ENCODE results near the gene CXCL3.

Gene CXCL3

DNA sequence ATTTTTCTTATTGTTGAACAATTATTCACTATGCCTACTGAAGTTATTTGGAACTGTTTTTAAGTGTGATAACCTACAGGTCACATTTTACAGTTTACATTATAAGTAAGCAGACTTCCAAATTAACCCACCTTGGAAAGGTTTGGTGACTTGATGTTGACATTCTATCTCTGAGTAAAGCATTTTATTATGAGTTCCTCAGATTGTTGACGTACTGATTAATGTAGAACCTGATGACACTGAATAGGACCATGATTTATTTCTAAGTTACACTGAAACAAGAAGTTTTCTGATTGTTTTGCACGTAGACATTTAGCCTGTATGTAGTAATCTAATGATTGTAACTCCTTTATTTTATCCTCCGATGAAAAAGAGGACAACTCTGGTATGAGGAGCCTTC is 17.0 kb upstream of the CXCL3 start:
- H3K9me3 ChIP-seq (ENCODE audit: insufficient read depth, low read length) = no peaks in the 10 kb centered on the region
- H3K4me1 ChIP-seq (ENCODE audit: insufficient read depth, insufficient read length) = no peaks in the 10 kb centered on the region
- no peaks in the 10 kb centered on the region for H3K36me3 ChIP-seq (ENCODE audit: insufficient read depth, insufficient read length, low read length)
- H3K4me3 ChIP-seq (ENCODE audit: insufficient read length, low read depth) = no peak overlapping the region
- H3K27me3 ChIP-seq (ENCODE audit: insufficient read depth, insufficient read length) = no peaks in the 10 kb centered on the region
- no peak for DNase-seq (ENCODE audit: low read depth, low spot score)
- TF ChIP-seq ZNF274 (IDR thresholded peaks at IDR 0.05; ENCODE audit: low read depth, low read length) = no peak
- TF ChIP-seq YY1 (IDR thresholded peaks at IDR 0.05; ENCODE audit: insufficient read depth, insufficient read length) = no peak
- no peak for TF ChIP-seq SUZ12 (IDR thresholded peaks at IDR 0.05; ENCODE audit: extremely low read depth, insufficient read depth, insufficient read length)
- H3K9ac ChIP-seq (ENCODE audit: insufficient read length, low read depth) = no peak overlapping the region

GRCh38 chr4:74055096-74055495 is 16.6 kb upstream of the CXCL3 start:
- no peaks in the 10 kb centered on the region for H3K27me3 ChIP-seq (ENCODE audit: insufficient read depth, insufficient read length)
- H3K4me1 ChIP-seq (ENCODE audit: insufficient read depth, insufficient read length) = no peaks in the 10 kb centered on the region
- TF ChIP-seq YY1 (IDR thresholded peaks at IDR 0.05; ENCODE audit: insufficient read depth, insufficient read length) (no peak), ZNF274 (IDR thresholded peaks at IDR 0.05; ENCODE audit: low read depth, low read length) (no peak), SUZ12 (IDR thresholded peaks at IDR 0.05; ENCODE audit: extremely low read depth, insufficient read depth, insufficient read length) (no peak)
- no peak overlapping the region for H3K4me3 ChIP-seq (ENCODE audit: insufficient read length, low read depth)
- no peak for DNase-seq (ENCODE audit: low read depth, low spot score)
- no peaks in the 10 kb centered on the region for H3K9me3 ChIP-seq (ENCODE audit: insufficient read depth, low read length)
- H3K9ac ChIP-seq (ENCODE audit: insufficient read length, low read depth) = no peak overlapping the region
- H3K36me3 ChIP-seq (ENCODE audit: insufficient read depth, insufficient read length, low read length) = no peaks in the 10 kb centered on the region

DNA sequence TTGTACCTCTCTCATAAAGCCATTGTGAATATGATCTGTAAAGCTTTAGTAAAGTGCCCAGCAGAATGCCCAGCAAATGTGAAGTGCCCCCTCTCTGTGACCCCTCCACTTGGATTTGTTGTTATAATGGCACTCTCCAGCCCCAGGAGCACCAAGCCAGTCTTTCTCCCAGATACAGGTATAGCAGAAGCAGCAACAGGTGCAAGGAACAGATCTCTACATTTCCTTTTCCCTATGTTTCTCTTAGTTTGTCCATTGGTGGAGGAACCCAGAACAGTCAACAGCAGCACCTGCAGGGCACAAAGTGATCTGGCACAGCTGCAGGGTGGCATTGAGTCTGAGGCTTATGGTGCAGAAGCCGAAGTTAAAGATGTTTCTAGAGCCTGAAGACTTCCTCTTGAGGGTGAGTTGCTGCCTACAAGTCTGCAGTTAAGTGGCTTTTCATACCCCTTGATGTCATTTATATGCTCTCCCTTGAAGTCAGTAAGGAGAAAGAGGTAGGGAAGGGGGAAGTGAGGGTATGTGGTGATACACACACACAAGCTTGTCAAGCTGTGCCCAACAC is 16.1 kb upstream of the CXCL3 start:
- Histone ChIP-seq H3K4me3 (ENCODE audit: insufficient read length, low read depth) (no peak overlapping the region), H3K9ac (ENCODE audit: insufficient read length, low read depth) (no peak overlapping the region), H3K4me1 (ENCODE audit: insufficient read depth, insufficient read length) (no peaks in the 10 kb centered on the region), H3K9me3 (ENCODE audit: insufficient read depth, low read length) (no peaks in the 10 kb centered on the region), H3K36me3 (ENCODE audit: insufficient read depth, insufficient read length, low read length) (no peaks in the 10 kb centered on the region), H3K27me3 (ENCODE audit: insufficient read depth, insufficient read length) (no peaks in the 10 kb centered on the region)
- DNase-seq (ENCODE audit: low read depth, low spot score) = no peak
- no peak for TF ChIP-seq ZNF274 (IDR thresholded peaks at IDR 0.05; ENCODE audit: low read depth, low read length)
- no peak for TF ChIP-seq YY1 (IDR thresholded peaks at IDR 0.05; ENCODE audit: insufficient read depth, insufficient read length)
- no peak for TF ChIP-seq SUZ12 (IDR thresholded peaks at IDR 0.05; ENCODE audit: extremely low read depth, insufficient read depth, insufficient read length)

DNA sequence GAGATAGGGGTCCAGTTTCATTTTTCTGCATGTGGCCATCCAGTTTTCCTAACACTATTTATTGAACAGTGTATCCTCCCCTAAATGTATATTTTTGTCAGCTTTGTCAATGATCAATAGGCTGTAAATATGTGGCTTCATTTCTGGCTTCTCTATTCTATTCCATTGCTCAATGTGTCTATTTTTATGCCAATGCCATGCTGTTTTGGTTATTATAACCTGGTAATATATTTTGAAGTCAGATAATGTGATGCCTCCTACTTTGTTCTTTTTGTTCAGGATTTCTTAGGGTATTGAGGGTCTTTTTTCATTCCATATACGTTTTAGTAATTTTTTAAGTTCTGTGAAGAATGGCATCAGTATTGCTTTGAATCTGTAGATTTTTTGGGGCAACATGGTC is 8.7 kb upstream of the CXCL3 start:
- Histone ChIP-seq H3K9ac (ENCODE audit: insufficient read length, low read depth) (no peak overlapping the region), H3K9me3 (ENCODE audit: insufficient read depth, low read length) (no peaks in the 10 kb centered on the region), H3K27me3 (ENCODE audit: insufficient read depth, insufficient read length) (no peaks in the 10 kb centered on the region), H3K36me3 (ENCODE audit: insufficient read depth, insufficient read length, low read length) (no peaks in the 10 kb centered on the region), H3K4me3 (ENCODE audit: insufficient read length, low read depth) (no peak overlapping the region), H3K4me1 (ENCODE audit: insufficient read depth, insufficient read length) (no peaks in the 10 kb centered on the region)
- TF ChIP-seq YY1 (IDR thresholded peaks at IDR 0.05; ENCODE audit: insufficient read depth, insufficient read length) (no peak), SUZ12 (IDR thresholded peaks at IDR 0.05; ENCODE audit: extremely low read depth, insufficient read depth, insufficient read length) (no peak), ZNF274 (IDR thresholded peaks at IDR 0.05; ENCODE audit: low read depth, low read length) (no peak)
- DNase-seq (ENCODE audit: low read depth, low spot score) = no peak

GRCh38 chr4:74045772-74046171 is 7.3 kb upstream of the CXCL3 start:
- no peaks in the 10 kb centered on the region for H3K36me3 ChIP-seq (ENCODE audit: insufficient read depth, insufficient read length, low read length)
- H3K9ac ChIP-seq (ENCODE audit: insufficient read length, low read depth) = no peak overlapping the region
- H3K27me3 ChIP-seq (ENCODE audit: insufficient read depth, insufficient read length) = no peaks in the 10 kb centered on the region
- no peaks in the 10 kb centered on the region for H3K9me3 ChIP-seq (ENCODE audit: insufficient read depth, low read length)
- DNase-seq (ENCODE audit: low read depth, low spot score) = no peak
- TF ChIP-seq SUZ12 (IDR thresholded peaks at IDR 0.05; ENCODE audit: extremely low read depth, insufficient read depth, insufficient read length) (no peak), ZNF274 (IDR thresholded peaks at IDR 0.05; ENCODE audit: low read depth, low read length) (no peak), YY1 (IDR thresholded peaks at IDR 0.05; ENCODE audit: insufficient read depth, insufficient read length) (no peak)
- H3K4me3 ChIP-seq (ENCODE audit: insufficient read length, low read depth) = no peak overlapping the region
- H3K4me1 ChIP-seq (ENCODE audit: insufficient read depth, insufficient read length) = no peaks in the 10 kb centered on the region

GRCh38 chr4:74045247-74045646 is 6.8 kb upstream of the CXCL3 start:
- Histone ChIP-seq H3K9me3 (ENCODE audit: insufficient read depth, low read length) (no peaks in the 10 kb centered on the region), H3K36me3 (ENCODE audit: insufficient read depth, insufficient read length, low read length) (no peaks in the 10 kb centered on the region), H3K4me1 (ENCODE audit: insufficient read depth, insufficient read length) (no peaks in the 10 kb centered on the region), H3K27me3 (ENCODE audit: insufficient read depth, insufficient read length) (no peaks in the 10 kb centered on the region), H3K4me3 (ENCODE audit: insufficient read length, low read depth) (no peak overlapping the region), H3K9ac (ENCODE audit: insufficient read length, low read depth) (no peak overlapping the region)
- TF ChIP-seq YY1 (IDR thresholded peaks at IDR 0.05; ENCODE audit: insufficient read depth, insufficient read length) = no peak
- TF ChIP-seq SUZ12 (IDR thresholded peaks at IDR 0.05; ENCODE audit: extremely low read depth, insufficient read depth, insufficient read length) = no peak
- no peak for TF ChIP-seq ZNF274 (IDR thresholded peaks at IDR 0.05; ENCODE audit: low read depth, low read length)
- DNase-seq (ENCODE audit: low read depth, low spot score) = no peak

- TF ChIP-seq ZNF274 (IDR thresholded peaks at IDR 0.05; ENCODE audit: low read depth, low read length) = no peak
- TF ChIP-seq YY1 (IDR thresholded peaks at IDR 0.05; ENCODE audit: insufficient read depth, insufficient read length) = no peak
- TF ChIP-seq SUZ12 (IDR thresholded peaks at IDR 0.05; ENCODE audit: extremely low read depth, insufficient read depth, insufficient read length) = no peak
- H3K9ac ChIP-seq (ENCODE audit: insufficient read length, low read depth) = no peak overlapping the region
- no peaks in the 10 kb centered on the region for H3K9me3 ChIP-seq (ENCODE audit: insufficient read depth, low read length)
- no peaks in the 10 kb centered on the region for H3K36me3 ChIP-seq (ENCODE audit: insufficient read depth, insufficient read length, low read length)
- no peak overlapping the region for H3K4me3 ChIP-seq (ENCODE audit: insufficient read length, low read depth)
- no peaks in the 10 kb centered on the region for H3K4me1 ChIP-seq (ENCODE audit: insufficient read depth, insufficient read length)
- H3K27me3 ChIP-seq (ENCODE audit: insufficient read depth, insufficient read length) = no peaks in the 10 kb centered on the region
- no peak for DNase-seq (ENCODE audit: low read depth, low spot score)
Observed at GRCh38 chr4:74044677-74045076, 6.2 kb upstream of the CXCL3 start.

Measured in NT2/D1 (cell line).